OCI-LY1 (cell line): Measurements from ENCODE around the gene CHMP3.

ENCODE experiments used
- H2AFZ ChIP-seq: fragments of 200-600 bp; sonication (generic), shearing (Covaris generic); 2 replicates; pipeline ENCODE4 v1.6.0; 2014; ENCODE audit warnings: antibody characterized with exemption, mild to moderate bottlenecking, low read length
- H3F3A ChIP-seq: fragments of 200-600 bp; sonication (generic), shearing (Covaris generic); 2 replicates; pipeline ENCODE4 v1.6.0; 2014; ENCODE audit warnings: mild to moderate bottlenecking, antibody characterized with exemption, low read length, moderate library complexity; ENCODE audit not compliant: insufficient read depth
- H3K27ac ChIP-seq: fragments of 200-600 bp; sonication (generic); 2 replicates; pipeline ENCODE4 v1.5.1; 2014; ENCODE audit warnings: low read length, mixed run types, mild to moderate bottlenecking, low read depth; ENCODE audit not compliant: poor library complexity, severe bottlenecking
- H3K27me3 ChIP-seq: fragments of 200-600 bp; sonication (generic); 2 replicates; pipeline ENCODE4 v1.6.0; 2014; ENCODE audit warnings: antibody characterized with exemption, mild to moderate bottlenecking, low read length, moderate library complexity; ENCODE audit not compliant: insufficient read depth
- H3K36me3 ChIP-seq: fragments of 200-600 bp; sonication (generic); 2 replicates; pipeline ENCODE4 v1.6.1; 2014; ENCODE audit warnings: mild to moderate bottlenecking, antibody characterized with exemption, low read length, moderate library complexity, mixed read lengths; ENCODE audit not compliant: insufficient read depth
- H3K4me1 ChIP-seq: fragments of 200-600 bp; sonication (generic); 2 replicates; pipeline ENCODE4 v1.5.1; 2014; ENCODE audit warnings: mild to moderate bottlenecking, low read length, moderate library complexity; ENCODE audit not compliant: insufficient read depth, severe bottlenecking
- H3K4me2 ChIP-seq: fragments of 200-600 bp; sonication (generic), shearing (Covaris generic); 2 replicates; pipeline ENCODE4 v1.6.1; 2014; ENCODE audit warnings: low read length
- H3K4me3 ChIP-seq: fragments of 200-600 bp; sonication (generic); 2 replicates; pipeline ENCODE4 v1.5.1; 2014; ENCODE audit warnings: low read length, low read depth, mild to moderate bottlenecking, mixed read lengths; ENCODE audit not compliant: poor library complexity, severe bottlenecking
- H3K79me2 ChIP-seq: fragments of 200-600 bp; shearing (Covaris generic); 2 replicates; pipeline ENCODE4 v1.6.1; 2016; ENCODE audit warnings: mixed run types, low read length, mixed read lengths; ENCODE audit not compliant: insufficient read depth
- H3K9ac ChIP-seq: fragments of 200-600 bp; sonication (generic), shearing (Covaris generic); 2 replicates; pipeline ENCODE4 v1.6.1; 2014; ENCODE audit warnings: mild to moderate bottlenecking, low read length, mixed read lengths
- H3K9me2 ChIP-seq: fragments of 200-600 bp; sonication (generic), shearing (Covaris generic); 2 replicates; pipeline ENCODE4 v1.6.1; 2014; ENCODE audit warnings: low read depth, mild to moderate bottlenecking, low read length, mixed read lengths
- H3K9me3 ChIP-seq: fragments of 200-600 bp; shearing (Covaris generic); 2 replicates; pipeline ENCODE4 v1.6.1; 2014; ENCODE audit warnings: low read length, mixed read lengths
- H4K20me1 ChIP-seq: fragments of 200-600 bp; sonication (generic), shearing (Covaris generic); 2 replicates; pipeline ENCODE4 v1.6.0; 2016; ENCODE audit warnings: mild to moderate bottlenecking, low read length; ENCODE audit not compliant: insufficient read depth
- CTCF ChIP-seq: fragments of 200-600 bp; sonication (generic), shearing (Covaris generic); IDR thresholded peaks from 2 replicates; pipeline ENCODE4 v1.5.1; 2017; ENCODE audit warnings: mild to moderate bottlenecking, antibody characterized with exemption, low read length, moderate library complexity, mixed read lengths
- EZH2 ChIP-seq: fragments of 200-600 bp; sonication (generic), shearing (Covaris generic); IDR thresholded peaks from 2 replicates; pipeline ENCODE4 v1.8.0; 2017; ENCODE audit warnings: borderline replicate concordance, mixed run types, mild to moderate bottlenecking, antibody characterized with exemption, low read length, moderate library complexity, mixed read lengths

Gene CHMP3

GRCh38 chr2:86542814-86543213 is 20.4 kb downstream of the CHMP3 start:
- Histone ChIP-seq H3K27ac (no peak overlapping the region), H3K9me3 (peaks cover 16% of the 10 kb centered on the region), H3K4me1 (no peaks in the 10 kb centered on the region), H4K20me1 (no peaks in the 10 kb centered on the region), H2AFZ (no peak overlapping the region), H3K4me2 (no peak overlapping the region), H3K9ac (no peak overlapping the region), H3K4me3 (no peak overlapping the region), H3K79me2 (no peaks in the 10 kb centered on the region), H3K36me3 (peaks cover 5% of the 10 kb centered on the region; the same call in 1 of the 2 replicates), H3F3A (no peaks in the 10 kb centered on the region), H3K9me2 (no peaks in the 10 kb centered on the region), H3K27me3 (no peaks in the 10 kb centered on the region)
- TF ChIP-seq CTCF (no peak), EZH2 (no peak)

GRCh38 chr2:86541334-86541733 is 21.9 kb downstream of the CHMP3 start:
- Histone ChIP-seq H3K79me2 (no peaks in the 10 kb centered on the region), H3K27me3 (no peaks in the 10 kb centered on the region), H3K4me2 (no peak overlapping the region), H3K9ac (no peak overlapping the region), H3K9me2 (no peaks in the 10 kb centered on the region), H3F3A (no peaks in the 10 kb centered on the region), H3K27ac (no peak overlapping the region), H3K4me3 (no peak overlapping the region), H3K4me1 (no peaks in the 10 kb centered on the region), H2AFZ (no peak overlapping the region), H4K20me1 (no peaks in the 10 kb centered on the region), H3K9me3 (peaks cover 7% of the 10 kb centered on the region; the same call in 1 of the 2 replicates), H3K36me3 (peaks cover 5% of the 10 kb centered on the region; the same call in 1 of the 2 replicates)
- TF ChIP-seq EZH2, result no peak
- no peak for TF ChIP-seq CTCF

GRCh38 chr2:86533589-86533988 is 29.7 kb downstream of the CHMP3 start:
- no peaks in the 10 kb centered on the region for H3K4me1 ChIP-seq
- H3K9ac ChIP-seq, result no peak overlapping the region
- no peaks in the 10 kb centered on the region for H4K20me1 ChIP-seq
- H3K27me3 ChIP-seq, result no peaks in the 10 kb centered on the region
- H3K4me2 ChIP-seq, result no peak overlapping the region
- no peak overlapping the region for H3K27ac ChIP-seq
- H3K36me3 ChIP-seq, result peaks cover 4% of the 10 kb centered on the region
- no peaks in the 10 kb centered on the region for H3F3A ChIP-seq
- H3K9me2 ChIP-seq, result no peaks in the 10 kb centered on the region
- H3K4me3 ChIP-seq, result no peak overlapping the region
- TF ChIP-seq EZH2 (no peak), CTCF (no peak)
- peaks cover 6% of the 10 kb centered on the region; the same call in 1 of the 2 replicates for H3K9me3 ChIP-seq
- H2AFZ ChIP-seq, result no peak overlapping the region
- H3K79me2 ChIP-seq, result no peaks in the 10 kb centered on the region
